G401.6 (cell line): Measurements from ENCODE around the gene SH3TC1.

ENCODE experiments used
- FAIRE-seq: peaks from 2 replicates; lab custom pipeline; 2012; peaks lifted over from hg19 to GRCh38; lab: Jason Lieb, UNC

The SH3TC1 gene

GRCh38 chr4:8198906-8199593 lies at the start of gene SH3TC1:
Gene SH3TC1, plus strand, starts transcription at chr4:8199290. Its CDS starts 5,905 bp downstream, at chr4:8205195.
- FAIRE-seq, result no peak

GRCh38 chr4:8149664-8150063 lies 49.4 kb upstream of the SH3TC1 start:
- FAIRE-seq, result no peak

- no peak for FAIRE-seq
Measured at GRCh38 chr4:8150152-8151090, 48.7 kb upstream of the SH3TC1 start.

- FAIRE-seq, result no peak
Measured at GRCh38 chr4:8151165-8151650, 47.9 kb upstream of the SH3TC1 start.

DNA sequence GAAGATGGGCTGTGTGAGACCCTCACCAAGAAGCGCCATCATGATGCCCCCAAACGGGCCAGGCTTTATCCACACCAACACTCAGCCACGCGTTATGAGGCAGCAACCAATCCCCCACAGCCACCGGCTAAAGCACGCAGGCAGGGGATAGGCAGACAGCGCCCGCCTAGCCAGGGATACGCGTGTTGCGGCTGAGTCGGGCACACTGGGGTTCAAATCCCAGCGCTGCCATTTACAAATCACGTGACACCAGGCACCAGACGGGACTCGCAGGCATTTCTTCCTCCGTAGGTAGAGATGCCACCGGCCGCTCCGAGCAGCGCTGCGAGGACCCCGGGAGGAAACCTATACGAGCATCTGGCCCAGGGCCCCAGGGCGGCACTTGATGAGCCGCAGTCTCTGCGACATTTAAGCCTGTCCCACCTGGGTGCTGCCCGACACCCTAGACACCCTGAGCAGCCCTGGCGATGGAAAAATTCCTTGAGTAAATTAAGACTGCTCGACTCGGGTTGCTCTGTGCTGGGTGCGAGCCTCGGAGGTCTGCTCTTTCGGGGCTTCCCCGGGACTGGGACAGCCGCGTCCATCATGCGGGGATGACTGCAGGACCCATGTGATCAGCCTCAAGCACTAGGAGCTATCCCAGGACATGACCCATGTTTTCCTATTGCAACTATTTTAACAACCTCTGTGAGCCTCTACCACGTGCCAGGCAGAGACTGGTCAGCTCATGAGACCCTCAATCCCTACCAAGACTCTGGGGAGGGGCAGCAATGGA lies 46.8 kb upstream of the SH3TC1 start:
- FAIRE-seq, result no peak

- FAIRE-seq, result no peak
Measured at GRCh38 chr4:8152865-8153257, 46.2 kb upstream of the SH3TC1 start.

DNA sequence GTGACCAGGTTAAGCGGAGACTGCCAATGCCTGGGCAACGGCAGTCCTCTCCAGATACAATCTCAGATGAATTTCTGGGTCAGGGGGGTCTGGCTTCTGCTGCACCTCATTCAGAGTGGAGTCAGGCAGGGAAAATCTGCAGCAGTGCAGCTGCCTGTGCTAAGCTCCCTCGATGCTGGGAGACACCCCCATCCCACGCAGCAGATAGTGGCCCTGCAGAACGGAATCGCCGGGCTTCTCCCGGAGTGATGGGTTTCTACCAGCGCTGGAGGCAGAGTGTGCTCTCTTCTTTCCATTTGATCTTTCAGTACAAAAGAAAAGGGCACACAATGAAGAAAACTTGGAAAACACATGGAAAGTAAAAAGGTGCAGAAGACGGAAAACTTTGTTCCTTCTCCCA lies 45.6 kb upstream of the SH3TC1 start:
- FAIRE-seq, result no peak

DNA sequence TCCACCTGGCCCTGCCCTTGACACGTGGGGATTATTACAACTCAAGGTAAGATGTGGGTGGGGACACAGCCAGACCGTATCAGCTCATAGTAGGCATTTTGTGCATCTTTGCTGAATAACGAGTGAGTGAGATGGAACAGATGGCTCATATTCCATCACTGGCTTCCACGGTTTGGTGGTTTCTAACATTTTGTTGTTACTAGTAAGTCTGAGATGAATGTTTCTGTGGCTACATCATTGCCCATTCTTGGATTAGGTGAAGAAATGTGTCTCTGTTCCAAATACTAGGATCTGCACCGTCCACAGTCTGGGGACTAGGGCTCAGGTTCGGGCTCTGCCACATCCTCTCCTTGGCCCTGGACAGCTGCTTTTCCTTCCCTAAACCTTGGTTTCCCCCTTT lies 44.0 kb upstream of the SH3TC1 start:
- no peak for FAIRE-seq

DNA sequence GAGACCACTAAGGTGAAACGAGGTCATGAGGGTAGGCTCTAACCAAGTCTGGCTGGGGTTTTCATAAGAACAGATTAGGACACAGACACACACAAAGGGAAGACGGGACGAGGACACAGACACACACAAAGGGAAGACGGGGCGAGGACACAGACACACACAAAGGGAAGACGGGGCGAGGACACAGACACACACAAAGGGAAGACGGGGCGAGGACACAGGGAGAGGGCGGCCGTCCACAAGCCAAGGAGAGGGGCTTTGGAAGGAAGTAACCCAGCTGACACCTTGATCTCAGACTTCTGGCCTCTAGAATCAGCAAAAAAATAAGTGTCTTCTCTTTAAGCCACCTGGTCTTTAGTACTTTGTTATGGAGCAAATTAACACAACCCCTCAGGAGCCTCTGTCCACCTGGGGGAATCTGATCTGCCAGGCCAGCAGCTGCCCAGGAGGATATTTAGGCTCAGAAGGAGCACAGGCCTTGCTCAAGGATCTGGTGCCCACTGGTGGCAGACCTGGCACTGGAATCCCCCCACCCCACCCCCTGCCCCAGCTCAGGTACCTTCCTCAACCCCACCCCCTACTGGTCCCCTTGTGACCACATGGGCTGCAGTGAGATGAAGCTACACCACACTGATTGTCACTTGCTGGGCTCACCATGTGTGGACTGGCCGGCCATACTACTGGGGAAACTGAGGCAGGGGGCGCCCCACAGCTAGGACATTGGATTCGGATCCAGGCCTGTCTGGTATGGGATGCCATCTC lies 43.2 kb upstream of the SH3TC1 start:
- FAIRE-seq, result no peak

DNA sequence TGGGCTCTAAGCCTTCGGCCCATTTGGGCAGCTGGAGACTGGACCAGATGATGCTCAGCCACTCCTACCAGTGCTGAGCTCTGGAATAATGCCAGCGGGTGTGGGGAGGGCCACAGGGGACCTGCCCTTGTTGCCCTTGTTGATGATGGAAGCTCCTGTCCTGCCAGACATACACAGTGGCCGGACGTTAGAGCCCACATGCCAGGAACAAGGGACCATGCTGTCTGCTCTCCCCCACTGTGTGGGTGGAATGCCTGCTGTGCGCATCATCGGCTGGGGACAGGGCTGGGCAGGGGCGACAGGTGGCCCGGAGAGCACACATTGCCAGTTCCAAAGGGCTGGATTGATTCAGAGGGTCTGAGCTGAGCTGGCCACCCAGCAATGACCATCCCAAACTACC lies 42.5 kb upstream of the SH3TC1 start:
- FAIRE-seq, result no peak

DNA sequence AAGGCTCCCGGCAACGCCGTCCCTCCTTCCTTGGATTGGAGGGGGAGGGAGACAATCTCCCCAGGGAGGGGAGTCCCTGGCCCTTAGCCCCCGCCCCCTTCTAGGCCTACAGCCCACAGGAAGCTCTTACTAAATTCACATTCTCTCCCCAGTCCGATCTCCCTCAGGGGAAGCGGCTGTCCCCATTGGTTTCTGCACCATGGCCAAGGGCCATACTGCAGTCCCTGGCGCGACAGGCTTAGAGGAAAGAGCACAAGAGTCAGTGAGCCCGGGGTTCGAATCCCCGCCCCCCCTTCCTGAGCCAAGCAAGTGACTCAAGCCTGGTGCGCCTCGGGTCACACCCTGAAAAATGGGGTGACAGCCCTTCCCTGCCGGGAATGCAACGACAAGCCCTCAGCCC lies 41.6 kb upstream of the SH3TC1 start:
- FAIRE-seq, result no peak

DNA sequence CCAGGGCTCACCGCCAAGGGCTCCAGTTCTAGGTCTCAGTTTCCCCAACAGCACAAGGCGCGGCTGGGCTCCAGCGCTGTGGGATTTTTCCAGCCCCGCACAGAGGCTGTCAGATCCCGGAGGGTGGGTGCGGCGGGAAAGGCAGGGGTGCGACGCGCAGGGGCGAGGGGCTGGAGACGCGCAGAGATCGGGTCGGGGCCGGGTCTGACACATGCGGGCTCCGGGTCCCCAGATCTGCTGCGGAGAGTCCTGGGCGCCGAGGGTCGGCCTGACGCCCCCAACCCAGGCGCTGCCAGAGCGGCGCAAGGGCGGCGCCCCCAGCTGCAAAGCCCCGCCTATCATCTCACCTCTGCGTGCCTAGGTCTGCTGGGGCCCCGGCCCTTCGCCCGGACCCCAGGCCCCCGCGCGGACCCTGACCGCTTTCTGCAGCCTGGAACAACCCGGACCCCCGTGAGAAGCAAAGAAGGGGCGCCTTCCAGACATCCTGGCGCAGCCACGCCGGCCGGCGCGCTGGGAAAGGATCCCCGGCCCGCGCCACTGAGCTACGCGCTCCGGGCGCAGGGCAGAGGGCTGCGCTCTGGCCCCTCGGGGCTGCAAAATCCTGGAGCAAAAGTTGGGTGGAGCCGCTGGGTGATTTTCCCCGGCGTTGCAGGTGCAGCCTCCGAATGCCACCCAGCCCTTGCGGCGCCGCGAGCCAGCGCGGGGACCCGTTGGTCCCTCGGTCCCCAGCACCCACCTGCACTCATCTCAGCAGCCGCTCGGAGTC lies 41.0 kb upstream of the SH3TC1 start:
- FAIRE-seq, result no peak

GRCh38 chr4:8158710-8159536 lies 40.2 kb upstream of the SH3TC1 start, which contains the start of gene ABLIM2:
Gene ABLIM2, minus strand, starts transcription at chr4:8158813. Its CDS starts 124 bp downstream, at chr4:8158689.
- no peak for FAIRE-seq

DNA sequence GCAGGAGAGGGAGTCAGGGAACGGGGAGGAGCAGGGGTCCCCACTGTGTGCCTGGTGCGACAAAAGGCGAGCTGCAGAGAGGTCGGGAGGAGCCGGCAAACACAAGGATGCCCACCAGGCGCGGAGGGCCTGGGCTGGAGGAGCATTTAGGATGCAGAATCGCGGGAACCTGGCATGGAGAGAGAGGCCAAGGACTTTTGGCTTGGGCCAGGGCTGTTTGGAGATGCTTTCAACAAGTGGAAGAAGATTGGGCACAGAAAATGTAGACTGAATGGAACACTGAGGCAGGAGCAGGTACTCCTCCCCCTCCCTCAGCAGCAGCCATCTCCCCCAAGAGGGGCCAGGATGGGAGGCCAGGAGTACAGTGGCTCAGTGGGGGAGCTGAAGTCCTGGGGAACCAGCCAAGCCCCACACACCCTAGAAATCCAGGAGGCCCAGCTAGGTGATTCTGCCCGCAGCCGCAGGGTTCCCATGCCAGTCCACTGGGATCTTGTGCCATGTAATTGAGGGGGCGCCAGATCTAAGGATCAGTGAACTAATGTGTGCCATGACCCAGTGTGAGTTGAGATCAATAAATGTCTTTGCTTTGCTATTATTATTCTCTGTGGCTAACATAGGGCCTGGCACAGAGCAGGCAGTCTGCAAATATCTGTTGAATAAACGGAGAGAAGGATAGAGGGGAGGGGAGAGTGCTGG lies 39.4 kb upstream of the SH3TC1 start:
- no peak for FAIRE-seq

DNA sequence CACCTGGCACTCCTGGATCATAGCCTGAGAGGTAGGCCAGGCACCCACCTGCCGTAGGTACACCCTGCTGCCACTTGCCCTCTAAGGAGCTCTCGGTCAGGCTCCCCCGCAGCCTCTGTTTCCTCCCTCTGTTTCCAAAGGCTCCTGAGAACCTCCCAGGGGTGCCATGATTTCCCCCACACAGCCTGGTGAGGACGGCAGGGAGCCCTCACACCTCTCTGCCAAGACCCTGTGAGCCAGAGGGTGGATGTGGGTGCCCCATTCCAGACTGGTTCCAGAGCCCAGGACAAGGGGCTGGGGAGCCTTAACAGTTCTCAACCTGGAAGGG lies 38.9 kb upstream of the SH3TC1 start:
- FAIRE-seq, result no peak

DNA sequence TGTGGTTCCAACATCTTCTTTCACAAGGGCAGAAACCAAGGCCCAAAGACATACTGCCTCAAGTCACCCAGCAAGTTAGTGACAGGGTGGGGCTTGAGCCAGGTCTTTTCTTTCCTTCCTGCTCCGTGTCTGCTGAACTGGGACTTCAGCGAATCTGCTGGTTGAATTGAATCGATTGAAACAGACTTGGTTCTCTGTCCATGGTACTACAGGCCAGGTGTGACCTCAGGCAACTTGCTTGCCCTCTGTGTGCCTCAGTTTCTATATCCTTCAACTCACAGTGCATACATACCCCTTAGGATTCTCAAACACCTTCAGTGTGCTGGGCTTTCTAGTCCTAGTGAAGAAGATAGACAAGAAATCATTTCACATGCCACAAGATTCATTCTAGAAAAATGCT lies 38.5 kb upstream of the SH3TC1 start:
- no peak for FAIRE-seq

- FAIRE-seq, result no peak
Measured at GRCh38 chr4:8162625-8163024, 36.5 kb upstream of the SH3TC1 start.

GRCh38 chr4:8163026-8163425 lies 36.1 kb upstream of the SH3TC1 start:
- FAIRE-seq, result no peak

GRCh38 chr4:8163436-8164193 lies 35.5 kb upstream of the SH3TC1 start:
- no peak for FAIRE-seq
